Measurements from ENCODE around the gene MTHFD2. TPM values are rescaled to one million over a fixed set of nuclear protein-coding genes. Genes with fewer than 3 reads are reported as not detected.

The MTHFD2 gene
- total RNA-seq, 1 donor from 2014 or later: 150 TPM

DNA sequence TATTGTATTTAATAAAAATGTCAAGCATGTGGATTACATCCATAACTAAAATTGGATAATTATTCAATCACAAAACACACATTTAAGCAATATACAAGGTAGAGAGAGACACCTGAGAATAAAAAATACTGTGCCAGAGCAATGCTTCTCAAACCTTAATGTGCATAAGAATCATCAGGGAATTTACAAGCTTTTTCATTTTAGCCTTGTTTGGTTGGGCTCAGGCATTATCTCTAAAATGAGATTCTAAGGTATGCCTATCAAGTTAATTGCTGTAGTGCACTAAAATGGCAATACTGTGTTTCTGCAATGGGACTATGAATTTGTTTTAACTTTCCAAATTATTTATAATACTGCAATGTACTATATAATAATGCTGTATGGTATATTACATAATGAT lies 20.7 kb upstream of the MTHFD2 start:
- no peaks in the 10 kb centered on the region for H3K27me3 Mint-ChIP-seq
- H3K27ac Mint-ChIP-seq: peak overlapping the region; percentile 98
- H3K9me3 Mint-ChIP-seq: no peaks in the 10 kb centered on the region
- ATAC-seq (ENCODE audit: low read depth) (no peak), DNase-seq (no peak)
- H3K4me1 Mint-ChIP-seq: peaks cover 65% of the 10 kb centered on the region
- peaks cover 36% of the 10 kb centered on the region for H3K36me3 Mint-ChIP-seq (ENCODE audit: low read depth)
- intact Hi-C loops (cut with micrococcal nuclease): loop anchor here (1.0 to 10.0 kb wide), 6 partner anchors 15 to 337 kb away; partner anchors contain the start of gene TLX2
- peak overlapping the region; percentile 93 for H3K4me3 Mint-ChIP-seq
- CTCF ChIA-PET: interaction anchor here (0.7 to 3.1 kb wide), 8 partner anchors 10 to 353 kb away, joined by 3 to 45 read pairs (median 4); partner anchors contain the start of gene MTHFD2
- POLR2A ChIA-PET: interaction anchor here (0.7 to 14.2 kb wide), 27 partner anchors 9 to 440 kb away, joined by 3 to 723 read pairs (median 9); partner anchors contain the start of genes BOLA3, DGUOK, MTHFD2 and STAMBP
- TF ChIP-seq CTCF (IDR thresholded peaks at IDR 0.05): no peak

DNA sequence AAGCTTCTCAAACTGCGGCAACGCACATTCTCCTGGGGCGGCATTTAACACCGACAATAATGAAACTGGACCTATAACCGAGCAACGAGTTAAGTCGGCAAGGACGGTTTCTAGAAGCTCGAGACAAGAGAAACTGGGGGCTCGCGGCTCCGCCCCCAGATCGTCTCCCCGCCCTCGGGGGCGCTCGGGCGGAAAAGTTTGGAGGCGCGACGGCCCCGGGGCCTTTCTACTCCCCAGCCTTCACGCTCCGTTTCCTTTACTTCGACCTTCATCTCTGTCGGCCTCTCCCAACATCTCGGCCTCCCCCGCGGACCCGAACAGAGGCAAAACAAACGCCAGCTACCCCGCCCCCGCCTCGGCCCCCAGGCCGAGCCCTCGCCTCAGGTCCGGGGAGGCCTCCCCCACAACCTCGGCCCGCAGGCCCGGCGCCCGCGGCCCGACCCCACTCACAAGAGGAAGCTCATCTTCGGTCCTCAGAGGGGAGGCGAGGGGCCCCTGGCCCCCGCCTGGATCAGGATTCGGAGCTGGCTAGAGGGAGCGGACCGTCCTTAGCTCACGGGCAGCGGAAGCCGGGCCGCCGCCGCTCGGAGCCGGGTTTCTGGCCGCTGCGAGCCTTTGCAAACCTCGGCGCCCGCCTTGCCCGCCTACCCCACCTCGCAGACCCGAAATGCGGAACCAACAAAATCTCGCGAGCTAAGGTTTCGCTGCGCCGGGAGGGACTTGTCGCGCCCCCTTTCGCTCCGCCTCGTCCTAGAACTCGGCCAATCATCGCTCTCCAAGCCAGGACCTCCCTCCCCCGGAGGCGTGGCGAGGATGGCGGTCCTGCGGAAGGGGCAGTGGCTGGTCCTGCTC lies 20.0 kb upstream of the MTHFD2 start, which contains the start of gene MOB1A:
MOB1A (minus strand) TSS at position 669 of the 852 bp plus-strand sequence; CDS start at position 464, 205 bp downstream.
- peaks cover 34% of the 10 kb centered on the region for H3K36me3 Mint-ChIP-seq (ENCODE audit: low read depth)
- no peak for TF ChIP-seq CTCF (IDR thresholded peaks at IDR 0.05)
- ChIA-PET CTCF (interaction anchor here (0.6 to 3.1 kb wide), 13 partner anchors 11 to 354 kb away, joined by 3 to 45 read pairs (median 4); partner anchors contain the start of gene MTHFD2), POLR2A (interaction anchor here (0.6 to 14.2 kb wide), 39 partner anchors 10 to 944 kb away, joined by 3 to 723 read pairs (median 6); partner anchors contain the start of genes AUP1, BOLA3, CCT7 and DGUOK)
- peak within 1 kb of the TSS; percentile 93 for H3K4me3 Mint-ChIP-seq
- H3K4me1 Mint-ChIP-seq: peaks cover 61% of the 10 kb centered on the region
- H3K27ac Mint-ChIP-seq: peak within 1 kb of the TSS; percentile 98
- ATAC-seq (ENCODE audit: low read depth): peak; percentile 83
- no peaks in the 10 kb centered on the region for H3K27me3 Mint-ChIP-seq
- intact Hi-C loops (cut with micrococcal nuclease): loop anchor here (1.0 to 10.0 kb wide), 6 partner anchors 21 to 352 kb away; partner anchors contain the start of gene TLX2
- H3K9me3 Mint-ChIP-seq: no peaks in the 10 kb centered on the region
- DNase-seq: peak; percentile 93

DNA sequence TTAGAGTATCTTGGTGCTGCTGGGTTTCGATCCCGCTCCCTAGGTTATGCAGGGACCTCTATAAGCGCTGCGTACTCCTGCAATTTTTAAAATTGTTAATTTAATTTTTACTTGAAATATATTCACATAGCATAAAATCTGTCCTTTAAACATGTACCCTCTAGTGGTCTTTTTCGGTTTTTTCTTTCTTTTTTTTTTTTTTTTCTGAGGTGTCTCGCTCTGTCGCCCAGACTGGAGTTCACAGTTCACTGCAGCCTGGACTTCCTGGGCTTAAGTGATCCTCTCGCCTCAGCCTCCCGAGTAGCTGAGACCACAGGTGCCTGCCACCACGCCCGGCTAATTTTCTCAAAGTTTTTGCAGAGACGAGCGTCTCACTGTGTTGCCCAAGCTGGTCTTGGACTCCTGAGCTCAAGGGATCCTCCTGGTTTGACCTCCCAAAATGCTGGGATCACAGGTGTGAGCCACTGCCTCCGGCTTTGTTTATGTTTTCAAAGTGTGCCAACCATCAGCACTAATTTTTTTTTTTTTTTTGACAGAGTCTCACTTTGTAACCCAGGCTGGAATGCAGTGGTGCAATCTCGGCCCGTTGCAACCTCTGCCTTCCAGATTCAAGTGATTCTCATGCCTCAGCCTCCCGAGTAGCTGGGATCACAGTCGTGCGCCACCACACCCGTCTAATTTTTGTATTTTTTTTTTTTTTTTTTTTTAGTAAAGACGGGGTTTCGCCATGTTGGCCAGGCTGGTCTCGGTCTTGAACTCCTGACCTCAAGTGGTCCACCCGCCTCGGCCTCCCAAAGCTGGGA lies 19.2 kb upstream of the MTHFD2 start:
- no peak for TF ChIP-seq CTCF (IDR thresholded peaks at IDR 0.05)
- intact Hi-C loops (cut with micrococcal nuclease): loop anchor here (1.0 to 10.0 kb wide), 3 partner anchors 33 to 351 kb away; partner anchors contain the start of gene TLX2
- no peak for DNase-seq
- ChIA-PET CTCF (interaction anchor here (0.6 to 3.1 kb wide), 6 partner anchors 12 to 352 kb away, joined by 3 to 45 read pairs (median 4); partner anchors contain the start of gene MTHFD2), POLR2A (interaction anchor here (0.6 to 14.2 kb wide), 32 partner anchors 9 to 945 kb away, joined by 3 to 723 read pairs (median 8); partner anchors contain the start of genes AUP1, BOLA3, CCT7 and DGUOK)
- H3K4me3 Mint-ChIP-seq: peak overlapping the region; percentile 93
- peak; percentile 11 for ATAC-seq (ENCODE audit: low read depth)
- H3K4me1 Mint-ChIP-seq: peaks cover 67% of the 10 kb centered on the region
- H3K36me3 Mint-ChIP-seq (ENCODE audit: low read depth): peaks cover 33% of the 10 kb centered on the region
- H3K27ac Mint-ChIP-seq: peak overlapping the region; percentile 98
- no peaks in the 10 kb centered on the region for H3K9me3 Mint-ChIP-seq
- no peaks in the 10 kb centered on the region for H3K27me3 Mint-ChIP-seq

- Mint-ChIP-seq H3K9me3 (no peaks in the 10 kb centered on the region), H3K27me3 (no peaks in the 10 kb centered on the region), H3K4me3 (peak overlapping the region; percentile 71), H3K36me3 (ENCODE audit: low read depth) (peaks cover 12% of the 10 kb centered on the region), H3K4me1 (peaks cover 68% of the 10 kb centered on the region), H3K27ac (peak overlapping the region; percentile 96)
- DNase-seq (peak; percentile 44), ATAC-seq (ENCODE audit: low read depth) (peak; percentile 43)
- ChIA-PET POLR2A (interaction anchor here (0.6 to 14.2 kb wide), 19 partner anchors 10 to 1251 kb away, joined by 3 to 723 read pairs (median 5); partner anchors contain the start of genes AUP1, HTRA2, MTHFD2 and STAMBP), CTCF (interaction anchor here (1.0 to 1.2 kb wide), 2 partner anchors 17 to 34 kb away, joined by 3 to 5 read pairs; partner anchors contain the start of genes BOLA3 and MTHFD2)
- intact Hi-C loops (cut with micrococcal nuclease): loop anchor here (5.0 kb wide), 1 partner anchor 276 kb away; the partner anchor contains the start of genes INO80B and WBP1
- no peak for TF ChIP-seq CTCF (IDR thresholded peaks at IDR 0.05)
Observed at GRCh38 chr2:74181739-74182138, 16.7 kb upstream of the MTHFD2 start.
